Stimulated activated naive B cell treated with anti-CD40 and anti-IgM and Interleukin-4, amounts not matched to agents 10 μg/mL and 1 μg/mL and 100 μg/mL, for 72 hours (primary cell): Measurements from ENCODE around the gene HCLS1.
"Not testable (repeated sequence)": the region's sequence is repeated elsewhere in the genome, so short reads cannot be mapped to it uniquely, and the experiment has no call there.

Source experiments
- ATAC-seq, 2 donors: fragments of 150-1000 bp; cut with Tn5 transposase; replicated peaks; 2 replicates each; pipeline ENCODE4 v1.10.0; 2021; ENCODE audit warnings: moderate library complexity in 1 of 2
- DNase-seq: peaks from one replicate; pipeline ENCODE4 v3.0.0; 2021
- H3K27ac Mint-ChIP-seq: one replicate; pipeline ENCODE4 v1.8.0; 2022; ENCODE audit warnings: mild to moderate bottlenecking, mixed read lengths
- H3K27me3 Mint-ChIP-seq, 2 donors: one replicate each; pipeline ENCODE4 v1.8.0; 2022; ENCODE audit warnings: mixed read lengths in 2 of 2
- H3K36me3 Mint-ChIP-seq, 2 donors: one replicate each; pipeline ENCODE4 v1.8.0; 2022; ENCODE audit warnings: mixed read lengths in 2 of 2, mild to moderate bottlenecking in 1 of 2
- H3K4me1 Mint-ChIP-seq, 2 donors: one replicate each; pipeline ENCODE4 v1.8.0; 2022; ENCODE audit warnings: mixed read lengths in 2 of 2, mild to moderate bottlenecking in 1 of 2
- H3K4me3 Mint-ChIP-seq, 2 donors: one replicate each; pipeline ENCODE4 v1.8.0; 2022; ENCODE audit warnings: mild to moderate bottlenecking in 2 of 2, mixed read lengths in 2 of 2, moderate library complexity in 1 of 2
- H3K9me3 Mint-ChIP-seq, 2 donors: one replicate each; pipeline ENCODE4 v1.8.0; 2022; ENCODE audit warnings: mixed read lengths in 2 of 2, mild to moderate bottlenecking in 1 of 2

Gene HCLS1

GRCh38 chr3:121641127-121641526 lies 19.6 kb downstream of the HCLS1 start:
- H3K9me3 Mint-ChIP-seq = no peaks in the 10 kb centered on the region
- peaks cover 18 to 24% of the 10 kb centered on the region in 2 donors for H3K4me1 Mint-ChIP-seq
- H3K36me3 Mint-ChIP-seq = peaks cover 48 to 66% of the 10 kb centered on the region in 2 donors
- no peak overlapping the region for H3K4me3 Mint-ChIP-seq
- H3K27ac Mint-ChIP-seq = peak overlapping the region; percentile 17
- DNase-seq = no peak
- ATAC-seq = no peak
- no peaks in the 10 kb centered on the region for H3K27me3 Mint-ChIP-seq

- Mint-ChIP-seq H3K4me1 (peaks cover 21 to 24% of the 10 kb centered on the region in 2 donors), H3K36me3 (peaks cover 62 to 81% of the 10 kb centered on the region in 2 donors), H3K27me3 (no peaks in the 10 kb centered on the region), H3K4me3 (no peak overlapping the region), H3K27ac (peak overlapping the region; percentile 88), H3K9me3 (no peaks in the 10 kb centered on the region)
- peak; percentile 62 to 89 for ATAC-seq
- no peak for DNase-seq
Measured at GRCh38 chr3:121637922-121638321, 22.8 kb downstream of the HCLS1 start.

GRCh38 chr3:121630355-121630754 lies 30.3 kb downstream of the HCLS1 start:
- ATAC-seq = peak; percentile 27 to 31
- Mint-ChIP-seq H3K36me3 (peaks cover 59 to 71% of the 10 kb centered on the region in 2 donors), H3K27ac (peak overlapping the region; percentile 85)

GRCh38 chr3:121629601-121630000 lies 31.1 kb downstream of the HCLS1 start:
- Mint-ChIP-seq H3K4me1 (peaks cover 12 to 13% of the 10 kb centered on the region in 2 donors), H3K27me3 (no peaks in the 10 kb centered on the region), H3K36me3 (peaks cover 53 to 63% of the 10 kb centered on the region in 2 donors), H3K9me3 (peaks cover 0 to 5% of the 10 kb centered on the region in 2 donors), H3K27ac (no peak overlapping the region), H3K4me3 (no peak overlapping the region)
- ATAC-seq (peak in 1 of 2 donors; percentile 12), DNase-seq (no peak)

More at GRCh38 chr3:121630355-121630754, 30.3 kb downstream of the HCLS1 start:
- H3K9me3 Mint-ChIP-seq = peaks cover 0 to 5% of the 10 kb centered on the region in 2 donors
- H3K4me1 Mint-ChIP-seq = peaks cover 13 to 14% of the 10 kb centered on the region in 2 donors
- H3K4me3 Mint-ChIP-seq = no peak overlapping the region
- DNase-seq = no peak
- H3K27me3 Mint-ChIP-seq = no peaks in the 10 kb centered on the region

GRCh38 chr3:121627622-121628021 lies 33.1 kb downstream of the HCLS1 start:
- Mint-ChIP-seq H3K4me3 (no peak overlapping the region), H3K9me3 (peaks cover 0 to 5% of the 10 kb centered on the region in 2 donors), H3K27ac (no peak overlapping the region), H3K36me3 (peaks cover 40 to 46% of the 10 kb centered on the region in 2 donors), H3K27me3 (no peaks in the 10 kb centered on the region), H3K4me1 (peaks cover 13 to 16% of the 10 kb centered on the region in 2 donors)
- ATAC-seq (no peak), DNase-seq (no peak)

GRCh38 chr3:121627211-121627610 lies 33.5 kb downstream of the HCLS1 start:
- no peak for ATAC-seq
- peaks cover 0 to 3% of the 10 kb centered on the region in 2 donors for H3K27me3 Mint-ChIP-seq
- no peak overlapping the region for H3K27ac Mint-ChIP-seq
- H3K4me3 Mint-ChIP-seq = no peak overlapping the region
- no peak for DNase-seq
- peaks cover 0 to 4% of the 10 kb centered on the region in 2 donors for H3K9me3 Mint-ChIP-seq
- H3K36me3 Mint-ChIP-seq = peaks cover 36 to 42% of the 10 kb centered on the region in 2 donors
- peaks cover 13 to 14% of the 10 kb centered on the region in 2 donors for H3K4me1 Mint-ChIP-seq

- Mint-ChIP-seq H3K4me1 (peaks cover 10 to 11% of the 10 kb centered on the region in 2 donors), H3K27ac (no peak overlapping the region), H3K27me3 (peaks cover 5 to 10% of the 10 kb centered on the region in 2 donors), H3K9me3 (peaks cover 0 to 3% of the 10 kb centered on the region in 2 donors), H3K36me3 (peaks cover 30 to 35% of the 10 kb centered on the region in 2 donors), H3K4me3 (no peak overlapping the region)
- ATAC-seq (no peak), DNase-seq (no peak)
Measured at GRCh38 chr3:121626495-121626894, 34.2 kb downstream of the HCLS1 start.

GRCh38 chr3:121624147-121624899 lies 36.4 kb downstream of the HCLS1 start:
- H3K27me3 Mint-ChIP-seq = peaks cover 7 to 11% of the 10 kb centered on the region in 2 donors
- H3K27ac Mint-ChIP-seq = no peak overlapping the region
- no peak overlapping the region for H3K4me3 Mint-ChIP-seq
- DNase-seq (no peak), ATAC-seq (peak; percentile 21 to 33)
- peaks cover 0 to 2% of the 10 kb centered on the region in 2 donors for H3K9me3 Mint-ChIP-seq
- H3K4me1 Mint-ChIP-seq = peaks cover 0 to 4% of the 10 kb centered on the region in 2 donors
- H3K36me3 Mint-ChIP-seq = peaks cover 12 to 13% of the 10 kb centered on the region in 2 donors

GRCh38 chr3:121621491-121621890 lies 39.2 kb downstream of the HCLS1 start:
- H3K27ac Mint-ChIP-seq = no peak overlapping the region
- no peaks in the 10 kb centered on the region for H3K36me3 Mint-ChIP-seq
- DNase-seq = no peak

GRCh38 chr3:121619691-121620090 lies 41.0 kb downstream of the HCLS1 start:
- H3K27me3 Mint-ChIP-seq = peaks cover 7 to 11% of the 10 kb centered on the region in 2 donors
- no peaks in the 10 kb centered on the region for H3K36me3 Mint-ChIP-seq
- H3K4me1 Mint-ChIP-seq = peaks cover 0 to 4% of the 10 kb centered on the region in 2 donors
- H3K9me3 Mint-ChIP-seq = no peaks in the 10 kb centered on the region
- no peak for ATAC-seq
- H3K27ac Mint-ChIP-seq = no peak overlapping the region
- DNase-seq = no peak
- H3K4me3 Mint-ChIP-seq = no peak overlapping the region

More at GRCh38 chr3:121621491-121621890, 39.2 kb downstream of the HCLS1 start:
- no peak for ATAC-seq
- peaks cover 0 to 4% of the 10 kb centered on the region in 2 donors for H3K4me1 Mint-ChIP-seq
- no peak overlapping the region for H3K4me3 Mint-ChIP-seq
- no peaks in the 10 kb centered on the region for H3K9me3 Mint-ChIP-seq
- peaks cover 7 to 11% of the 10 kb centered on the region in 2 donors for H3K27me3 Mint-ChIP-seq

GRCh38 chr3:121606106-121606505 lies 54.6 kb downstream of the HCLS1 start:
- DNase-seq (no peak), ATAC-seq (no peak)
- H3K4me3 Mint-ChIP-seq = no peak overlapping the region
- no peaks in the 10 kb centered on the region for H3K4me1 Mint-ChIP-seq
- H3K9me3 Mint-ChIP-seq = no peaks in the 10 kb centered on the region
- H3K27ac Mint-ChIP-seq = no peak overlapping the region
- no peaks in the 10 kb centered on the region for H3K27me3 Mint-ChIP-seq
- H3K36me3 Mint-ChIP-seq = no peaks in the 10 kb centered on the region

- no peaks in the 10 kb centered on the region for H3K9me3 Mint-ChIP-seq
- ATAC-seq (no peak), DNase-seq (no peak)
- no peak overlapping the region for H3K4me3 Mint-ChIP-seq
- no peak overlapping the region for H3K27ac Mint-ChIP-seq
- no peaks in the 10 kb centered on the region for H3K27me3 Mint-ChIP-seq
- no peaks in the 10 kb centered on the region for H3K36me3 Mint-ChIP-seq
- H3K4me1 Mint-ChIP-seq = no peaks in the 10 kb centered on the region
Measured at GRCh38 chr3:121604759-121605158, 55.9 kb downstream of the HCLS1 start.

- no peak overlapping the region for H3K4me3 Mint-ChIP-seq
- no peaks in the 10 kb centered on the region for H3K4me1 Mint-ChIP-seq
- no peaks in the 10 kb centered on the region for H3K36me3 Mint-ChIP-seq
- ATAC-seq (no peak), DNase-seq (no peak)
- no peaks in the 10 kb centered on the region for H3K27me3 Mint-ChIP-seq
- H3K27ac Mint-ChIP-seq = no peak overlapping the region
- no peaks in the 10 kb centered on the region for H3K9me3 Mint-ChIP-seq
Measured at GRCh38 chr3:121601212-121601812, 59.4 kb downstream of the HCLS1 start.

GRCh38 chr3:121599900-121600299 lies 60.8 kb downstream of the HCLS1 start:
- DNase-seq, H3K9me3 Mint-ChIP-seq, H3K4me3 Mint-ChIP-seq, ATAC-seq, H3K27me3 Mint-ChIP-seq, H3K36me3 Mint-ChIP-seq, H3K4me1 Mint-ChIP-seq, H3K27ac Mint-ChIP-seq: not testable (repeated sequence)

GRCh38 chr3:121598564-121598963 lies 62.1 kb downstream of the HCLS1 start:
- Mint-ChIP-seq H3K4me3 (no peak overlapping the region), H3K27ac (no peak overlapping the region), H3K4me1 (no peaks in the 10 kb centered on the region), H3K9me3 (no peaks in the 10 kb centered on the region), H3K36me3 (no peaks in the 10 kb centered on the region), H3K27me3 (no peaks in the 10 kb centered on the region)
- no peak for ATAC-seq
- DNase-seq = no peak
